HepG2 (cell line): ENCODE data around the gene GPR152. TPM values are rescaled to one million over a fixed set of nuclear protein-coding genes. Genes with fewer than 3 reads are reported as not detected.

Source experiments
- ELF3 ChIP-seq: IDR thresholded peaks from 2 replicates; pipeline ENCODE4 v1.6.1; 2016; ENCODE audit warnings: missing genetic modification reagents, missing compliant biosample characterization
- ELF4 ChIP-seq: sonication (generic); formaldehyde crosslinking; IDR thresholded peaks from 2 replicates; pipeline ENCODE4 v1.5.0; 2020; ENCODE audit warnings: missing genetic modification reagents, mild to moderate bottlenecking, moderate library complexity, borderline replicate concordance
- PRDM4 ChIP-seq: sonication (generic); formaldehyde crosslinking; IDR thresholded peaks from 2 replicates; pipeline ENCODE4 v1.9.0; 2021; ENCODE audit warnings: missing genetic modification reagents, borderline replicate concordance
- SOX13 ChIP-seq, 3 experiments: fragments of 450-650 bp in 1 of 3; sonication (generic) in 1 of 3; formaldehyde crosslinking in 1 of 3; IDR thresholded peaks in 2 of 3; conservative IDR thresholded peaks in 1 of 3; 2 replicates each; pipeline versions ENCODE4 v1.5.0 to v1.6.1; 2016 to 2020; ENCODE audit warnings: antibody characterized with exemption in 1 of 3, mild to moderate bottlenecking in 1 of 3, missing compliant biosample characterization in 1 of 3, missing genetic modification reagents in 1 of 3, moderate library complexity in 1 of 3
- ZNF746 ChIP-seq: sonication (generic); formaldehyde crosslinking; IDR thresholded peaks from 2 replicates; pipeline ENCODE4 v1.8.0; 2022; ENCODE audit warnings: mild to moderate bottlenecking, missing genetic modification reagents
- microRNA-seq: library from miRNA; unstranded; fragments of <30 nt; microRNA quantifications from one replicate; pipeline ENCODE4, GENCODE V29; 2020
- polyA plus RNA-seq, 8 experiments: library from polyadenylated mRNA; depleted of rRNA in 3 of 8; stranded (reverse) in 7 of 8; unstranded in 1 of 8; fragments of >200 nt; fragmentation: Illumina TruSeq in 4 of 8; extraction: Trizol in 4 of 8; gene quantifications; 2 replicates each; pipeline versions ENCODE4 v1.2.1 to v1.2.3, GENCODE V29; 2011 to 2016; ENCODE audit warnings: low read depth in 4 of 8, missing spikeins in 1 of 8, mixed read lengths in 1 of 8; ENCODE audit not compliant: insufficient read depth in 1 of 8
- small RNA-seq, 3 experiments: library from RNA; depleted of rRNA; stranded (forward); fragments of <200 nt; gene quantifications; one replicate each; pipeline ENCODE3, GENCODE V24; 2012; ENCODE audit warnings: low read depth in 2 of 3, low replicate concordance in 1 of 3; ENCODE audit not compliant: insufficient read length in 3 of 3, insufficient read depth in 2 of 3
- total RNA-seq, 5 experiments: library from RNA; depleted of rRNA; stranded (reverse); fragments of >200 nt; fragmentation: Illumina TruSeq; extraction: Trizol; gene quantifications; 2 replicates each; pipeline ENCODE4 v1.2.3, GENCODE V29; 2016; ENCODE audit warnings: low read depth in 1 of 5

The GPR152 gene
- total and polyA plus RNA-seq, 2 of the 13 experiments (the other 11 are each of a cell fraction or from before 2014, with no cell fraction given): not detected

DNA sequence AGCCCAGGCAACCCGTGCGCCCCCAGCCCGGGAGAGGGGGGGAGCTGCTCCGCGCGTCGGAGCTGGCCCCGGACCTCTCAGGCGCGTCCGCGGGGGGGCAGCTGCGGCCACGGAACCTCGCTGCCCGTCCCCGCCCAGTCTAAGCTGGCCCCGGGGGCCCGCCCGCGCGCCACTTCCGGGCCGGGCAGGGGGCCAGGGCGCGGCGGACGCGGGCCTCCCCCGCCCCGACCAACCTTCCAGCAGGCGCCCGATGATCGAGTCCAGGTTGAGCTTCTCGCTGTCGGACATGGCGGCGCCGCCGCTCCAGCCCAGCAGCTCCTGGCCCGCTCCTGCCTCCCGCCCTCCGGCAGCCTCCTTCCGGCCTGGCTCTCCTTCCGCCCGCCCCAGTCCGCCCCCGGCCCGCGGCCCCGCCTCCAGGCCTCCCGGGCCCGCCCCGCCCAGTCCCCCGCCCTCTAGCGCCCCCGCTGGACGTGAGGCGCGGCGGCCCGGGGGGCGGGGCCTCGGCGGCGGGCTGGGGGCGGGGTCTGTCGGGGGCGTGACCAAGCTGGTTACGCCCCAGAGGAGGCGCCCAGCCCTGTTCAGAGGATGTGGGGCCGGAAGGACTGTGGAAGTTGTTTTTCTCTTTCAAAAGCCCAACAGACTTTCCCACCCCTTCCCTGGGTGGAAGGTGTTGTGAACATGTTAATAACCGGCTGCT lies 50.9 kb downstream of the GPR152 start, which contains the start of gene PPP1CA (continued):
- TF ChIP-seq ELF3: 0 out of 2 replicates have a peak, but pooled peaks have one; percentile 6
- 0 out of 2 replicates have a peak, but pooled peaks have one; percentile 14 for TF ChIP-seq ELF4 (CRISPR knock-in tag)
- TF ChIP-seq ZNF746 (CRISPR knock-in tag): peak; percentile 20; the same call in 1 of the 2 replicates
- no peak for TF ChIP-seq SOX13 (IDR thresholded peaks at IDR 0.05)
- TF ChIP-seq SOX13 (CRISPR knock-in tag; conservative IDR thresholded peaks at IDR 0.05 in 1 of 2, IDR thresholded peaks at IDR 0.05 in 1 of 2): no peak
- no peak for TF ChIP-seq PRDM4 (CRISPR knock-in tag)

Small RNA genes lying within 50 kb of the gene (microRNA-seq; reads per million reads assigned to microRNA genes)
- 0.51 reads per million for gene MIR6752

Small RNA genes lying within 50 kb of the gene (small RNA-seq; reads per million reads assigned to genes)
- 0 reads per million in 3 experiments for gene MIR6752

Other genes with a start within 250 kb of the GPR152 start
- gene GRK2, start 186.3 kb downstream of the GPR152 start, total RNA-seq (2016; rRNA removed; fragmentation: Illumina TruSeq; extraction: Trizol): 26.3 and 31.3 TPM in 2 replicates
- 42.4 and 66.8 TPM in 2 replicates for gene GRK2, start 186.3 kb downstream of the GPR152 start, polyA plus RNA-seq (2011; rRNA removed)
- 4.8 and 18.6 TPM in 2 replicates for gene ANKRD13D, start 163.4 kb downstream of the GPR152 start, total RNA-seq (2016; rRNA removed; fragmentation: Illumina TruSeq; extraction: Trizol)
- 27.3 and 35.5 TPM in 2 replicates for gene ANKRD13D, start 163.4 kb downstream of the GPR152 start, polyA plus RNA-seq (2011; rRNA removed)
- gene SSH3, start 149.2 kb downstream of the GPR152 start, total RNA-seq (2016; rRNA removed; fragmentation: Illumina TruSeq; extraction: Trizol): 7.5 and 12.4 TPM in 2 replicates
- gene SSH3, start 149.2 kb downstream of the GPR152 start, polyA plus RNA-seq (2011; rRNA removed): 18.6 and 18.8 TPM in 2 replicates
- gene POLD4, start 99.2 kb downstream of the GPR152 start, total RNA-seq (2016; rRNA removed; fragmentation: Illumina TruSeq; extraction: Trizol): 10.5 and 10.9 TPM in 2 replicates
- gene POLD4, start 99.2 kb downstream of the GPR152 start, polyA plus RNA-seq (2011; rRNA removed): 27.4 and 35.1 TPM in 2 replicates
- 0.48 and 0.49 TPM in 2 replicates for gene CLCF1, start 79.1 kb downstream of the GPR152 start, total RNA-seq (2016; rRNA removed; fragmentation: Illumina TruSeq; extraction: Trizol)
- gene CLCF1, start 79.1 kb downstream of the GPR152 start, polyA plus RNA-seq (2011; rRNA removed): 0.78 and 0.80 TPM in 2 replicates
- 6.1 and 10.1 TPM in 2 replicates for gene RAD9A, start 60.7 kb downstream of the GPR152 start, total RNA-seq (2016; rRNA removed; fragmentation: Illumina TruSeq; extraction: Trizol)
- gene RAD9A, start 60.7 kb downstream of the GPR152 start, polyA plus RNA-seq (2011; rRNA removed): 14.7 and 15.7 TPM in 2 replicates
- 170 and 188 TPM in 2 replicates for gene PPP1CA, start 50.9 kb downstream of the GPR152 start, total RNA-seq (2016; rRNA removed; fragmentation: Illumina TruSeq; extraction: Trizol)
- gene PPP1CA, start 50.9 kb downstream of the GPR152 start, polyA plus RNA-seq (2011; rRNA removed): 149 and 173 TPM in 2 replicates
- 0.81 and 1.0 TPM in 2 replicates for gene TBC1D10C, start 48.6 kb downstream of the GPR152 start, total RNA-seq (2016; rRNA removed; fragmentation: Illumina TruSeq; extraction: Trizol)
- 1.8 and 2.8 TPM in 2 replicates for gene TBC1D10C, start 48.6 kb downstream of the GPR152 start, polyA plus RNA-seq (2011; rRNA removed)
- not detected in 2 replicates for gene CARNS1, start 37.1 kb downstream of the GPR152 start, total RNA-seq (2016; rRNA removed; fragmentation: Illumina TruSeq; extraction: Trizol)
- 0.01 TPM in 1 of 2 replicates, not detected in the other for gene CARNS1, start 37.1 kb downstream of the GPR152 start, polyA plus RNA-seq (2011; rRNA removed)
- gene RPS6KB2, start 24.2 kb downstream of the GPR152 start, total RNA-seq (2016; rRNA removed; fragmentation: Illumina TruSeq; extraction: Trizol): 35.3 and 54.8 TPM in 2 replicates
- 52.9 and 59.2 TPM in 2 replicates for gene RPS6KB2, start 24.2 kb downstream of the GPR152 start, polyA plus RNA-seq (2011; rRNA removed)
- 0.46 and 0.60 TPM in 2 replicates for gene PTPRCAP, start 15.0 kb downstream of the GPR152 start, total RNA-seq (2016; rRNA removed; fragmentation: Illumina TruSeq; extraction: Trizol)
- gene PTPRCAP, start 15.0 kb downstream of the GPR152 start, polyA plus RNA-seq (2011; rRNA removed): 0.56 and 0.70 TPM in 2 replicates
- 32.2 and 32.9 TPM in 2 replicates for gene CORO1B, start 9.3 kb downstream of the GPR152 start, total RNA-seq (2016; rRNA removed; fragmentation: Illumina TruSeq; extraction: Trizol)
- gene CORO1B, start 9.3 kb downstream of the GPR152 start, polyA plus RNA-seq (2011; rRNA removed): 33.8 and 48.8 TPM in 2 replicates
- not detected in 2 replicates for gene CABP4, start 2.6 kb upstream of the GPR152 start, total RNA-seq (2016; rRNA removed; fragmentation: Illumina TruSeq; extraction: Trizol)
- gene CABP4, start 2.6 kb upstream of the GPR152 start, polyA plus RNA-seq (2011; rRNA removed): not detected in 2 replicates
- gene TMEM134, start 16.5 kb upstream of the GPR152 start, total RNA-seq (2016; rRNA removed; fragmentation: Illumina TruSeq; extraction: Trizol): 5.1 and 6.9 TPM in 2 replicates
- gene TMEM134, start 16.5 kb upstream of the GPR152 start, polyA plus RNA-seq (2011; rRNA removed): 26.9 and 36.5 TPM in 2 replicates
- 51.8 and 54.7 TPM in 2 replicates for gene AIP, start 30.3 kb upstream of the GPR152 start, total RNA-seq (2016; rRNA removed; fragmentation: Illumina TruSeq; extraction: Trizol)
- 110 and 113 TPM in 2 replicates for gene AIP, start 30.3 kb upstream of the GPR152 start, polyA plus RNA-seq (2011; rRNA removed)
- 7.7 and 8.5 TPM in 2 replicates for gene PITPNM1, start 52.6 kb upstream of the GPR152 start, total RNA-seq (2016; rRNA removed; fragmentation: Illumina TruSeq; extraction: Trizol)
- gene PITPNM1, start 52.6 kb upstream of the GPR152 start, polyA plus RNA-seq (2011; rRNA removed): 8.2 and 9.4 TPM in 2 replicates
- gene CDK2AP2, start 55.4 kb upstream of the GPR152 start, total RNA-seq (2016; rRNA removed; fragmentation: Illumina TruSeq; extraction: Trizol): 19.7 and 23.2 TPM in 2 replicates
- 15.0 and 15.2 TPM in 2 replicates for gene CDK2AP2, start 55.4 kb upstream of the GPR152 start, polyA plus RNA-seq (2011; rRNA removed)
- not detected in 2 replicates for gene CABP2, start 70.7 kb upstream of the GPR152 start, total RNA-seq (2016; rRNA removed; fragmentation: Illumina TruSeq; extraction: Trizol)
- not detected in 2 replicates for gene CABP2, start 70.7 kb upstream of the GPR152 start, polyA plus RNA-seq (2011; rRNA removed)
- gene GSTP1, start 131.1 kb upstream of the GPR152 start, total RNA-seq (2016; rRNA removed; fragmentation: Illumina TruSeq; extraction: Trizol): not detected in 2 replicates
- gene GSTP1, start 131.1 kb upstream of the GPR152 start, polyA plus RNA-seq (2011; rRNA removed): 0.33 TPM in 1 of 2 replicates, not detected in the other
- 137 and 140 TPM in 2 replicates for gene NDUFV1, start 154.2 kb upstream of the GPR152 start, total RNA-seq (2016; rRNA removed; fragmentation: Illumina TruSeq; extraction: Trizol)
- 88.9 and 92.4 TPM in 2 replicates for gene NDUFV1, start 154.2 kb upstream of the GPR152 start, polyA plus RNA-seq (2011; rRNA removed)
- 18.0 and 25.8 TPM in 2 replicates for gene NUDT8, start 177.2 kb upstream of the GPR152 start, total RNA-seq (2016; rRNA removed; fragmentation: Illumina TruSeq; extraction: Trizol)
- gene NUDT8, start 177.2 kb upstream of the GPR152 start, polyA plus RNA-seq (2011; rRNA removed): 6.7 and 7.8 TPM in 2 replicates
- 0.17 and 0.27 TPM in 2 replicates for gene TBX10, start 187.0 kb upstream of the GPR152 start, total RNA-seq (2016; rRNA removed; fragmentation: Illumina TruSeq; extraction: Trizol)
- gene TBX10, start 187.0 kb upstream of the GPR152 start, polyA plus RNA-seq (2011; rRNA removed): 1.7 and 3.1 TPM in 2 replicates
- 3.3 and 3.4 TPM in 2 replicates for gene ACY3, start 198.0 kb upstream of the GPR152 start, total RNA-seq (2016; rRNA removed; fragmentation: Illumina TruSeq; extraction: Trizol)
- 3.7 and 7.6 TPM in 2 replicates for gene ACY3, start 198.0 kb upstream of the GPR152 start, polyA plus RNA-seq (2011; rRNA removed)
- gene ALDH3B2, start 221.9 kb upstream of the GPR152 start, total RNA-seq (2016; rRNA removed; fragmentation: Illumina TruSeq; extraction: Trizol): not detected in 2 replicates
- not detected in 2 replicates for gene ALDH3B2, start 221.9 kb upstream of the GPR152 start, polyA plus RNA-seq (2011; rRNA removed)